HG03135 (cell line): ENCODE results near the gene MYH11.
"Not testable (repeated sequence)": the region's sequence is repeated elsewhere in the genome, so short reads cannot be mapped to it uniquely, and the experiment has no call there.

Source experiments
- ATAC-seq: cut with Tn5 transposase; IDR thresholded peaks from one replicate; pipeline ENCODE4 v1.9.1; 2021; ENCODE audit warnings: mild to moderate bottlenecking, moderate library complexity; ENCODE audit not compliant: unreplicated experiment

MYH11 gene

GRCh38 chr16:15879255-15879811, 22.5 kb upstream of the MYH11 start:
- no peak for ATAC-seq

GRCh38 chr16:15876503-15876902, 19.7 kb upstream of the MYH11 start:
- ATAC-seq: no peak

GRCh38 chr16:15874745-15875314, 18.0 kb upstream of the MYH11 start:
- ATAC-seq: no peak

- ATAC-seq: no peak
Measured at GRCh38 chr16:15873737-15874136, 16.9 kb upstream of the MYH11 start.

- no peak for ATAC-seq
Measured at GRCh38 chr16:15873301-15873700, 16.5 kb upstream of the MYH11 start.

GRCh38 chr16:15870011-15870410, 13.2 kb upstream of the MYH11 start:
- no peak for ATAC-seq

- ATAC-seq: no peak
Measured at GRCh38 chr16:15866451-15866850, 9.6 kb upstream of the MYH11 start.

GRCh38 chr16:15865742-15866141, 8.9 kb upstream of the MYH11 start:
- ATAC-seq: no peak

GRCh38 chr16:15864939-15865338, 8.1 kb upstream of the MYH11 start:
- no peak for ATAC-seq

GRCh38 chr16:15861996-15862395, 5.2 kb upstream of the MYH11 start:
- ATAC-seq: no peak

GRCh38 chr16:15858921-15859668, 2.3 kb upstream of the MYH11 start:
- ATAC-seq: no peak

- ATAC-seq: no peak
Measured at GRCh38 chr16:15857724-15858560, 1.1 kb upstream of the MYH11 start.

- ATAC-seq: no peak
Measured at GRCh38 chr16:15856182-15856581, 646 bp downstream of the MYH11 start.

GRCh38 chr16:15855704-15856003, 1.2 kb downstream of the MYH11 start:
- ATAC-seq: peak; percentile 57

- peak; percentile 19 for ATAC-seq
Measured at GRCh38 chr16:15854906-15855703, 1.7 kb downstream of the MYH11 start.

GRCh38 chr16:15854061-15854460, 2.8 kb downstream of the MYH11 start:
- no peak for ATAC-seq

GRCh38 chr16:15853021-15853420, 3.8 kb downstream of the MYH11 start:
- no peak for ATAC-seq

- ATAC-seq: not testable (repeated sequence)
Measured at GRCh38 chr16:15850555-15850954, 6.3 kb downstream of the MYH11 start.

GRCh38 chr16:15849209-15849981, 7.4 kb downstream of the MYH11 start:
- no peak for ATAC-seq

- ATAC-seq: no peak
Measured at GRCh38 chr16:15847611-15848175, 9.1 kb downstream of the MYH11 start.
